Astrocyte of the spinal cord (primary cell): ENCODE results near the gene TNPO3.

Experiments used
- DNase-seq: peaks from one replicate; pipeline ENCODE4 v3.0.0; 2011; ENCODE audit warnings: low read depth, low spot score
- H3K4me3 ChIP-seq: 2 replicates; pipeline ENCODE4 v1.5.1; 2011; ENCODE audit warnings: low read depth, mild to moderate bottlenecking, low read length, moderate library complexity
- in situ Hi-C: cut with HindIII; loops from 2 replicates; pipeline ENCODE4 v1.10.0; 2017; ENCODE audit warnings: low sequenced_read_pairs
- TF ChIP-seq, protein P1 (sequence below): IDR thresholded peaks from 2 replicates; pipeline ENCODE4 v1.5.1; 2012; ENCODE audit warnings: low read depth, mild to moderate bottlenecking, low read length, inconsistent platforms

Gene TNPO3

GRCh38 chr7:128993419-128993818 is 61.5 kb downstream of the TNPO3 start:
- DNase-seq = no peak
- in situ Hi-C loops = no loop called here
- TF ChIP-seq, protein P1, sequence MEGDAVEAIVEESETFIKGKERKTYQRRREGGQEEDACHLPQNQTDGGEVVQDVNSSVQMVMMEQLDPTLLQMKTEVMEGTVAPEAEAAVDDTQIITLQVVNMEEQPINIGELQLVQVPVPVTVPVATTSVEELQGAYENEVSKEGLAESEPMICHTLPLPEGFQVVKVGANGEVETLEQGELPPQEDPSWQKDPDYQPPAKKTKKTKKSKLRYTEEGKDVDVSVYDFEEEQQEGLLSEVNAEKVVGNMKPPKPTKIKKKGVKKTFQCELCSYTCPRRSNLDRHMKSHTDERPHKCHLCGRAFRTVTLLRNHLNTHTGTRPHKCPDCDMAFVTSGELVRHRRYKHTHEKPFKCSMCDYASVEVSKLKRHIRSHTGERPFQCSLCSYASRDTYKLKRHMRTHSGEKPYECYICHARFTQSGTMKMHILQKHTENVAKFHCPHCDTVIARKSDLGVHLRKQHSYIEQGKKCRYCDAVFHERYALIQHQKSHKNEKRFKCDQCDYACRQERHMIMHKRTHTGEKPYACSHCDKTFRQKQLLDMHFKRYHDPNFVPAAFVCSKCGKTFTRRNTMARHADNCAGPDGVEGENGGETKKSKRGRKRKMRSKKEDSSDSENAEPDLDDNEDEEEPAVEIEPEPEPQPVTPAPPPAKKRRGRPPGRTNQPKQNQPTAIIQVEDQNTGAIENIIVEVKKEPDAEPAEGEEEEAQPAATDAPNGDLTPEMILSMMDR = no peak
- no peak overlapping the region for H3K4me3 ChIP-seq

GRCh38 chr7:128989961-128990360 is 65.0 kb downstream of the TNPO3 start:
- TF ChIP-seq, protein P1 = no peak
- no peak overlapping the region for H3K4me3 ChIP-seq
- in situ Hi-C loops = no loop called here
- no peak for DNase-seq

- no peak for DNase-seq
- in situ Hi-C loops = no loop called here
- H3K4me3 ChIP-seq = no peak overlapping the region
- TF ChIP-seq, protein P1 = no peak
These were observed 66.5 kb downstream of the TNPO3 start for GRCh38 chr7:128988372-128988771.

DNA sequence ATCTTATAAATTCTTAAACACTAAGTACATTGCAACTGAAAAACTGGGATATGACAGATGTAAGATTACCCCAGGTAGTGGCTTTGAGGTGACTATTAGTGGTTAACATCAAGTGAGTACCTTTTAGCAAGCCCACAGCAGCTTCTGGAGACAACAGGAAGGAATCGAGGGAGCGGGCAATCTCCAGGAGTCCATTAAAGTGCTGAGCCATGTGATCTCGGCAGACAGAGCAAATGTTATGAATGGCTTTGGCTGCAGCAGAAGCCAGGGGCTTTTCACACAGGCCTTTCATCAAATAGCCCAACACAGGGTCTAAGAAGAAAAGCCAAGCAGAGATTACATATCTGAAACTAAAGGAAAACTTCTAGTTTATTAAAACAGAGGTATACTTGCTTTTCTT is 68.3 kb downstream of the TNPO3 start:
- no peak overlapping the region for H3K4me3 ChIP-seq
- in situ Hi-C loops = no loop called here
- TF ChIP-seq, protein P1 = no peak
- no peak for DNase-seq

GRCh38 chr7:128985660-128986059 is 69.3 kb downstream of the TNPO3 start:
- TF ChIP-seq, protein P1 = no peak
- in situ Hi-C loops = no loop called here
- DNase-seq = no peak
- H3K4me3 ChIP-seq = no peak overlapping the region

DNA sequence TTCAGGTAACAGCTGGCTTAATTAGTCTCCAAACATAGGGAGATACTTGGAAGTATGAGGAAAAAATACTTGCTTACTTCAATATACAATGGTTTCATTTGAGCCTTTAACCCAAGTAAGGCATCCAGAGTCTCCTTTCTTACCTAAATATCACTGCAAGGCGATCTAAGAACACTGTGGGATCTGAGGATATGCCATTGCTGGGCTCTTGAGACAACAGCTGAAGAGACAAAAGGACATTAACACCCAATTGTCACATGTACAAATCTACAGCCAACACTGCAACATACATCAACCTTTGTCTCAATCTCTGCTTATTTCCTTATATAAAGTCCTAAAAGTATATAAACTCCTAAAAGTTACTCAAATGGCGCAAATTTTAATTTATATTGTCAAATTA is 72.8 kb downstream of the TNPO3 start:
- no peak overlapping the region for H3K4me3 ChIP-seq
- in situ Hi-C loops = no loop called here
- TF ChIP-seq, protein P1 = no peak
- DNase-seq = no peak
